AG04449 (cell line): ENCODE data around the gene AMIGO1.

Experiments used
- CTCF ChIA-PET: fragments of 350-600 bp; formaldehyde crosslinking; extraction: SDS; loops from one replicate; lab custom pipeline; 2021; ENCODE audit warnings: antibody characterized with exemption; lab: Yijun Ruan, JAX
- POLR2A ChIA-PET: fragments of 400-600, 350-600 bp; formaldehyde crosslinking; extraction: SDS; loops from one replicate; lab custom pipeline; 2020; ENCODE audit warnings: antibody characterized with exemption, inconsistent platforms; lab: Yijun Ruan, JAX
- DNase-seq: peaks from one replicate; pipeline ENCODE4 v3.0.0-alpha.2; 2010; ENCODE audit warnings: low read depth, low spot score
- H3K4me3 ChIP-seq: 2 replicates; pipeline ENCODE4 v1.5.1; 2011; ENCODE audit warnings: low read depth, mild to moderate bottlenecking, control low read depth, low read length
- TF ChIP-seq, protein P1 (sequence below): IDR thresholded peaks from one replicate; pipeline ENCODE4 v1.5.1; 2011; ENCODE audit warnings: mild to moderate bottlenecking, moderate library complexity, low read length, control low read depth, inconsistent platforms; ENCODE audit not compliant: insufficient read depth; ENCODE audit errors: missing control alignments

Gene AMIGO1

DNA sequence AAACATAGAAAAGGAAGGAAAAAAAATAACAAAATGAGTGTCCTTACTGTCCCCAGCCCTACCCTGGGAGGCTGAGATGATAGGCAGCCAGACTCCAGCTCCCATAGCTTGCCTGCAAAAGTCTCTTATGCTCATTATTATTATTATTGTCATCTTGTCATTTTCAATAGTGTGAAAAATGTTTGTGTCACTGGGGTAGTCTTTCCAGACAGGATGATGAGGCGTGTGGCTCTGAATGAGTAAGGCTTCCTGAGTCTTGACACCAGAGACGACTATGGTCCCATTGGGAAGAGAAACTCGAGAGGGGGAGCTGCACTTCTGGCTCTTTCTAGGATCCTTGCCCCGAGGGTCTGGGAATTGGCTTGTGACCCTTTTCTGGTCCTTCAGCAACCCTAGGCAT is 16.7 kb downstream of the AMIGO1 start:
- TF ChIP-seq, protein P1, sequence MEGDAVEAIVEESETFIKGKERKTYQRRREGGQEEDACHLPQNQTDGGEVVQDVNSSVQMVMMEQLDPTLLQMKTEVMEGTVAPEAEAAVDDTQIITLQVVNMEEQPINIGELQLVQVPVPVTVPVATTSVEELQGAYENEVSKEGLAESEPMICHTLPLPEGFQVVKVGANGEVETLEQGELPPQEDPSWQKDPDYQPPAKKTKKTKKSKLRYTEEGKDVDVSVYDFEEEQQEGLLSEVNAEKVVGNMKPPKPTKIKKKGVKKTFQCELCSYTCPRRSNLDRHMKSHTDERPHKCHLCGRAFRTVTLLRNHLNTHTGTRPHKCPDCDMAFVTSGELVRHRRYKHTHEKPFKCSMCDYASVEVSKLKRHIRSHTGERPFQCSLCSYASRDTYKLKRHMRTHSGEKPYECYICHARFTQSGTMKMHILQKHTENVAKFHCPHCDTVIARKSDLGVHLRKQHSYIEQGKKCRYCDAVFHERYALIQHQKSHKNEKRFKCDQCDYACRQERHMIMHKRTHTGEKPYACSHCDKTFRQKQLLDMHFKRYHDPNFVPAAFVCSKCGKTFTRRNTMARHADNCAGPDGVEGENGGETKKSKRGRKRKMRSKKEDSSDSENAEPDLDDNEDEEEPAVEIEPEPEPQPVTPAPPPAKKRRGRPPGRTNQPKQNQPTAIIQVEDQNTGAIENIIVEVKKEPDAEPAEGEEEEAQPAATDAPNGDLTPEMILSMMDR, result no peak
- no peak overlapping the region for H3K4me3 ChIP-seq
- ChIA-PET POLR2A (no interaction called here), CTCF (interaction anchor here (0.8 to 43.1 kb wide), 32 partner anchors 11 to 284 kb away, joined by 3 to 2790 read pairs (median 5); partner anchors contain the start of genes AMIGO1, ATXN7L2, GNAI3 and GPR61)
- DNase-seq, result no peak

DNA sequence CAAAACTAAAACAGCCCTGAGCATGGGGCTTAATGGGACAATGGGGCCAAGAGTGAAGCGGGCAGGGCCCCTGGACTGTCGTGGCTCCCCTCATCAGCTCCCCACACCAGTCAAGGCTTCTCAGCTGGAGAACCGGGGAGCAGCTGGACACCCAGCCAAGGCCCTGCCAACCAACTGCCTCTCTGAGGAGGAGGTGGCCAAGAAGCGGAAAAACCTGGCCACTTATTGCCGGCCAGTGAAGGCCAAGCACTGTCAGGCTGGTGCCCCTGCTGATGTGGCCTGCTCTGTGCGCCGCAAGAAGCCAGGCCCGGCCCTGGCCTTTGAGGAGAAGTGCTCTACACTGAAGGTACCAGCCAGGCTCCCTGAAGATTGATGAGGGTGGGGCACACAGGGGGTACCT is 18.2 kb downstream of the AMIGO1 start:
- POLR2A ChIA-PET, result no interaction called here
- TF ChIP-seq, protein P1, result no peak
- CTCF ChIA-PET, result interaction anchor here (0.6 to 43.1 kb wide), 29 partner anchors 9 to 1681 kb away, joined by 3 to 2790 read pairs (median 4); partner anchors contain the start of genes AMIGO1, ATXN7L2, GNAI3 and GPR61
- DNase-seq, result no peak
- no peak overlapping the region for H3K4me3 ChIP-seq

DNA sequence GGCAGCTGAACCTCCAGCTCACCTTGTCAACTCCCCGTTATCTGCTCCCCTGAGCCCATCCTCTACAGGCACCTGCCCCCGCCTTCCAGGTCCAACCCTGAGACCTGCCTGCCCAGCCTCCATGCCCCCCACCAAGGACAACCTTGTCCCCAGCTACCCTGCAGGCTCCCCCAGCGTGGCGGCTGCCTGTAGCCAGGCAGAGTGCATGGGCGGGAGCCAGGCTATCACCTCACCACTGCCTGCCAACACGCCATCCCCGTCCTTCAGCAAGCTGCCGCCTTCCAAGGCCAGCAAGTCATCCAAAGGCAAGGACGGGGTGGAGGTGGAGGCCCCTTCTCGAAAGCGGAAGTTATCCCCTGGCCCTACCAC is 18.6 kb downstream of the AMIGO1 start:
- H3K4me3 ChIP-seq, result no peak overlapping the region
- CTCF ChIA-PET, result interaction anchor here (0.6 to 43.1 kb wide), 26 partner anchors 9 to 1681 kb away, joined by 3 to 2790 read pairs (median 4); partner anchors contain the start of genes AMIGO1, ATXN7L2, GNAI3 and GPR61
- TF ChIP-seq, protein P1, result no peak
- POLR2A ChIA-PET, result interaction anchor here (1.4 kb wide), 1 partner anchor 41 kb away, joined by 9 read pairs; no protein-coding TSS in a partner anchor
- no peak for DNase-seq

DNA sequence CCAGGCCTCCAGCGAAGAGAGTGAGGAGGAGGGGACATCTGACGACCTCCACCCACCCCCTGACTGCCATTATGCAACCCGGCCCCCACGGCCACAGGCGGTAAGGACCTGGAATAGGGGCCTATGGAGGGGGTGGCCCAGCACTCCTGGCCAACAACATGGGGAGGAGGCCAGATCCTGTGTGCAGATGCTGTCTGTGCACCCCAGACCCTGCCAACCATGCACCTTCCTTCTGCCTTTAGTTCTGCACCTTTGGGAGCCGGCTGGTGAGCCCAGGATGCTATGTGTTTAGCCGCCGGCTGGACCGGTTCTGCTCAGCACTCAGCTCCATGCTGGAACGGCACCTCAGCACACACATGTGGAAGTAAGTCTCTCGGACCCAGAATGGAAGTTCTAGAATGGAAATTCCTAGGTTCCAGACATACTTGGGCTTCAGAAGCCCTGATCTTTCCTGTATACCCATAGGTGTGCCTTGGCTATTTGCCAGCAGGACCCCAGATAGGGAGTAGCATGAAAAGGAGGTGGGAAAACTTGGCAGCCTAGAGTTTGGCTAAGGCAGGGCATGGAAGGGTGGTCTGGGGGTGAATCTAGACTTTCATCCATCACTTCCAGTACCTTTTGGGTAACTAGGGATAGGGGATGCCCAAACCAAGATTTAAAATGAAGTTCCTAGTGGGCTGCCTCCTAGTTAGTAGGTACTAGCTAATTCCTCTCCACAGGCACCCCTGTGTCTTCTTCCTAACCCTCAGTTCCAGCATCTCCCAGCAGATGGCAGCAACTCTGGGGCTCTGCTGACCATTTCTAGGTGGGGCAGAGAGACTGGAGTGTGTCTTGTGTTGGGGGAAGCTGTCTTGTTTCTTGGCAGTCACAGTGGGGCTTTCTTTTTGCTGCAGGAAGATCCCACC is 19.2 kb downstream of the AMIGO1 start:
- DNase-seq, result no peak
- ChIA-PET POLR2A (interaction anchor here (0.7 to 1.4 kb wide), 2 partner anchors 42 to 50 kb away, joined by 3 to 9 read pairs; partner anchors contain the start of gene GPR61), CTCF (interaction anchor here (0.6 to 43.1 kb wide), 29 partner anchors 8 to 1682 kb away, joined by 3 to 2790 read pairs (median 4); partner anchors contain the start of genes AMIGO1, ATXN7L2, GNAI3 and GPR61)
- TF ChIP-seq, protein P1, result peak; percentile 85
- no peak overlapping the region for H3K4me3 ChIP-seq

DNA sequence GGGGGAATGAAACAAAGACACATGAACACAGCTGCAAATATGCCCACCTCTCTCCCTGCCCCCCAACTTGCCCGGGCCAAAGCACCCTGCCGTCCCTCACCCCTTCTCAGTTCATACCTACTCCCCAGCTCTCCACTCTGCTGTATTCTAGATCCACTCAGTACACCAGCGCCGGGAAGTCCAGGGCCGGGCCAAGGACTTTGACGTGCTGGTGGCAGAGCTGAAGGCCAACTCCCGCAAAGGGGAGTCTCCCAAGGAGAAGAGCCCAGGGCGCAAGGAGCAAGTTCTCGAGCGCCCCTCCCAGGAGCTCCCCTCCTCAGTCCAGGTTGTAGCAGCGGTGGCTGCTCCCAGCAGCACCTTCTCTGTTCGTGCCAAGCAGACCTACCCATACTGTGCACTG is 20.8 kb downstream of the AMIGO1 start:
- no peak for DNase-seq
- CTCF ChIA-PET, result interaction anchor here (0.6 to 43.1 kb wide), 7 partner anchors 7 to 242 kb away, joined by 3 to 2790 read pairs (median 86); partner anchors contain the start of genes AMIGO1, ATXN7L2, GPR61 and PSMA5
- H3K4me3 ChIP-seq, result no peak overlapping the region
- TF ChIP-seq, protein P1, result no peak
- POLR2A ChIA-PET, result no interaction called here
